Fibroblast of skin of left biceps (primary cell): Measurements from ENCODE around the gene CCN6.
A peak's percentile ranks its signal among the peaks of the same experiment; 100 is the strongest.
"Not testable (repeated sequence)": the region's sequence is repeated elsewhere in the genome, so short reads cannot be mapped to it uniquely, and the experiment has no call there.

Experiments
- DNase-seq, 2 experiments: peaks; one replicate each; pipeline ENCODE4 v3.0.0-alpha.2; 2013; ENCODE audit warnings: low read depth in 2 of 2

Gene CCN6

GRCh38 chr6:112029045-112029822 lies 24.7 kb upstream of the CCN6 start:
- DNase-seq = no peak

GRCh38 chr6:112030206-112030960 lies 23.5 kb upstream of the CCN6 start:
- DNase-seq = no peak

DNA sequence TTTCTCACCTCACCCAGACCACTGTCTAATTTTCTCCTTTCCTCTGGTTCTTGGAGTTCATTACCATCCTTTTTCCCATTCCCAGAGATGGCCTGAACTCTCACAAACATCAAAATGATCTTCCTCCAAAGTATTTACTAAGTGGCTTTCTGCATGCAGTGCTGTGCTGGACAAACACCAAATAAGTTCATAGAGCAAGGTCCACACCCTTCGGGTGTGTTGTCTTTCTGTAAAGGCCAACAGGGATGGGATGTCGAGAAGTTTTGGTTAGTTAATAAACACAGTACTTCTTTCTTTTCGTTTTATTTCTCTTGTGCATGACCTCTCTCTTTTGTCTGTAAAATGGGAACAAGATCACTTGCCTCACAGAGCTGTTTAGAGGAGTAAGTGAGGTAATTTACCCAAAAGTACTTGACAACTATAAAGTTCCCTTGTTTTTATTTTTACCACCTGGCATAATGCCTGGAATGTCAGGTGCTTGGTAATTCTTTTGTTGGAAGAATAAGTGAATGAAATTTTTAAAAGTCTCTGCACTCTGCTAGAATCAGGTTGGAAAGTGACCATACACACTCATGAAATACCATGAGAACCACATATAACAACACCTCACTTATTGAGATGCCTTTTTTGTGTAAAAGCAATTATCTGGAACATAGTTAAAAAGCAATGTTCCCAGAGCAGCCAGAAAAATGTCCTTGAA lies 22.8 kb upstream of the CCN6 start:
- no peak for DNase-seq

GRCh38 chr6:112031960-112032359 lies 21.9 kb upstream of the CCN6 start:
- no peak for DNase-seq

- no peak for DNase-seq
Observed at GRCh38 chr6:112032728-112033127, 21.2 kb upstream of the CCN6 start.

GRCh38 chr6:112033791-112034615 lies 19.9 kb upstream of the CCN6 start:
- no peak for DNase-seq

GRCh38 chr6:112034616-112034995 lies 19.3 kb upstream of the CCN6 start:
- DNase-seq = no peak

DNA sequence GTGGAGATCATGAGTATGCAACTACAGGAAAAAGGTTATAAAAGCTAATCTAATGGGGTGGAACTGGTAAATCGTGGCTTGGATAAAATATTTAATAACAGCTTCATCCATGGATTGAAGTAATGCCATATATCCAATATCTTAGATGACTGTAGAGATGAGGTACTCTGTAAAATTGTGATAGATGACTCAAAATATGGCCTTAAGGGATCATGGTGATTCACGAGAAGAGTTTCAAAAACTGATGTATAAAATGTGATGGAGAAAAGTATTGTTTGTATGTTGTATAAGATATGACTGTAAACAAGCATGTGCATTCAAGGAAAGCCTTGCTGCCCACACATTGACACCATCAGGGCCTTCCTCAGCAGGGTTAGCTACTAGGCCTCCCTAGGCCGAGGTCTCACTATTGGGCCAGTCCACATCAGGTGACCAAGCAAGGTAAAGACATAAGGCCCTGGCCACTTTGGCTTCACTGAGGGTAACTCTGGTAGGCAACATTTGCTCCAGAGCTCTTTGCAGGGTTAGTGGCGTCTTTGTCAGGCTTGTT lies 17.7 kb upstream of the CCN6 start:
- no peak for DNase-seq

GRCh38 chr6:112037783-112038216 lies 16.1 kb upstream of the CCN6 start:
- DNase-seq = peak; percentile 50 to 52

DNA sequence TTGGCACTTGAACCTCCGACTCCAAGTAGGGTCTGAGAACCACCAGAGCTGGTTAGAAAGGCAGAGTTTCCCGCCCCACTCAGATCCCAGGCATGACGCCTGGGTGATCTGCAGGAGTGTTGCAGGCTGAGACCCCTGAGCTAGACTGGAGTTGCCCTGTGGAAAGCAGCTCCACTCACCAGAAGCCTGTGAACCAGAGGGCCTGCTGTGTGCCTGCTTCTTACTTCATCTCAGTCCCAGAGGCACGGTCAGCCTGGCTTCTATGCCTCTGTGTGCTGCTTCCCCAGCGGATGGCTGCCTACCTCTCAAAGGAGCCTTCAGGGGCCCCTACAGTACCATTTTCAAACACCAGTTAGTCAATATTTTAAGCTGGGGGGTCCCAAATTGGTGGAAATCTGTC lies 15.6 kb upstream of the CCN6 start:
- DNase-seq = no peak

GRCh38 chr6:112038756-112039430 lies 15.0 kb upstream of the CCN6 start:
- no peak for DNase-seq

GRCh38 chr6:112039431-112039770 lies 14.5 kb upstream of the CCN6 start:
- no peak for DNase-seq

DNA sequence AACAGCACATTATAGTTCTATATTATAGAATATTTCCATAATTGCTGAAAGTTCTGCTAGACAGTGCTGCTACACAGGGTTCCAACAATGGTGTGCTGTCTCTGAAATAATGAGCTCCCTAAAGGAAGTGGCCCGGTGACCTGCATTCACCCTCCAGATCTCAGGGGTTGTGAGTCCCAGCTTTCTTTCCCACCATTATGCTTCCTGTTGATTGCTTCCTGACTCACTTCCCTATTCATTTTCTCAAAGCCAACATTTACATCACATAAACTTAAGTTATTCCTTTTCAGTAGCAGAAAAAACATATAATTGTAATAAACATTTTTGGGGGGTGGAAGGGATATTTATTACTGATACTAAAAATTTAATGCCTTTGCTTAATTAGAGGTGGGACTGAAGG lies 12.9 kb upstream of the CCN6 start:
- no peak for DNase-seq

GRCh38 chr6:112041535-112041934 lies 12.4 kb upstream of the CCN6 start:
- no peak for DNase-seq

DNA sequence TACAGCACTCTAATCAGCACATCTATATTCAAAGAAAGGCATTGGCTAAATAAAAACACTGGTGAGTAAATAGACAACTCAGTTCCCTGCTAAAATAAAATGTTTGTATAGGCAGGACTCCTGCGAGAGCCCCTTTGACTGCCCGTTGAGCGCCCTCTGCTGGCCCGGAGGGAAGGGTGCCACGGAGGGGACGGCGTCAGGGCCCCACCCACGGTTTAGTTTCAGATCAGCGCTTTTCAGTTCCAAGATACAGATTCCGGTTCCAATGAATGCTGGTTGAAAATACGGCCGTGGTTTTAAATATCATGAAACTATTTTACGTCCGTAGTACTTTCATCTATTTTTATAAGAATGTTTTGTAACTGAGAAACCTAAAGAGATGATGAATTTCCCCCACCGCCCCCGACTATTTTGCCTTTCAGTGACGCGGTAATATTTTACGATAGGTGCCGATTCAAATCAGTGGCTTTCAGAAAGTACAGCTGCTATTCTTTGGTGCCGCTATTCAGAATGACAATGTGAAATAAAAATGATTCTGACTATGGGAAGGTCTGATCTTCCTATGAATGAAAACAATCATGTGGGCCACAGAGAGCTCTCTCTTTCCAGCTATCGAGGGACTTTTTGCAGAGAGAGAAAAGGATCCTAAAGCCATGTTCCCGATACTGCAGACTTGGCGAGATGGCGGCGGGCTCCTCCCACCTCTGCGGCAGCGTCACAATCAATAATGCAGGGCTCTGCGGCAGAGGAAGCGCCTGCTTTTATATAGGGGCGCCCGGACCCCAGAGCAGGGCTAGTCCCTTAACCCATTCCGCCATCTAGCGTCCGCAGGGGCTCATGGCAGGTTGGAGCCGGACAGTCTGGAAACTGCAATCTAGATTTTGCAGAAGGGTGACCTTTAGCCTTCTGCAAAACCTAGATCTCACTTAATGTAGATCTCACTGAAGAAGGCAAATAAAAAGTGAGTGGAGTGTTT lies 10.6 kb upstream of the CCN6 start:
- DNase-seq = peak; percentile 83 to 87

- no peak for DNase-seq
Observed at GRCh38 chr6:112044196-112044595, 9.7 kb upstream of the CCN6 start.

GRCh38 chr6:112044856-112045255 lies 9.0 kb upstream of the CCN6 start:
- DNase-seq = peak; percentile 95 to 96

- DNase-seq = not testable (repeated sequence)
Observed at GRCh38 chr6:112047523-112047922, 6.4 kb upstream of the CCN6 start.

- no peak for DNase-seq
Observed at GRCh38 chr6:112049026-112049799, 4.7 kb upstream of the CCN6 start.
